Lower lobe of right lung (tissue), 2 donors: ENCODE data around the gene BID. TPM values are rescaled to one million over a fixed set of nuclear protein-coding genes. Genes with fewer than 3 reads are reported as not detected.
A peak's percentile ranks its signal among the peaks of the same experiment; 100 is the strongest.

Experiments used
- ATAC-seq, 2 donors: fragments of 200-7000 bp; cut with Tn5 transposase; one replicate each; pipeline ENCODE4 v1.9.1; 2020 to 2022; ENCODE audit warnings: mild to moderate bottlenecking in 2 of 2, moderate library complexity in 2 of 2
- DNase-seq: peaks from one replicate; pipeline ENCODE4 v3.0.0-alpha.2; 2020
- H3K27ac ChIP-seq: fragments of 200-600 bp; one replicate; pipeline ENCODE4 v1.8.0; 2022
- H3K27me3 ChIP-seq: fragments of 200-600 bp; one replicate; pipeline ENCODE4 v1.8.0; 2022; ENCODE audit warnings: low read depth
- H3K36me3 ChIP-seq: fragments of 200-600 bp; one replicate; pipeline ENCODE4 v1.8.0; 2022; ENCODE audit warnings: mild to moderate bottlenecking
- H3K4me1 ChIP-seq: fragments of 200-600 bp; one replicate; pipeline ENCODE4 v1.8.0; 2022
- H3K4me3 ChIP-seq: fragments of 200-600 bp; one replicate; pipeline ENCODE4 v1.8.0; 2022; ENCODE audit warnings: mild to moderate bottlenecking
- H3K9me3 ChIP-seq: fragments of 200-600 bp; one replicate; pipeline ENCODE4 v1.8.0; 2022
- intact Hi-C: fragments of 100-400 bp; cut with DNase I; formaldehyde crosslinking; loops from one replicate; pipeline ENCODE4 v1.11.0; 2022
- total RNA-seq: library from RNA; stranded (reverse); fragmentation: NEBNext Ultra II Directional; extraction: Animal tissue kit (Norgen Biotek cat#: 25700); gene quantifications from one replicate; pipeline ENCODE4 v1.2.1, GENCODE V29; 2021
- TF ChIP-seq, protein P1 (sequence below): fragments of 200-600 bp; IDR thresholded peaks from one replicate; pipeline ENCODE4 v1.8.0; 2022; ENCODE audit warnings: antibody characterized with exemption, mild to moderate bottlenecking
- donor health status: DM: no; HTN: yes; CAD: no; lungs with severe emphysema.

BID gene
- total RNA-seq, 1 donor from 2014 or later: 34.3 TPM

DNA sequence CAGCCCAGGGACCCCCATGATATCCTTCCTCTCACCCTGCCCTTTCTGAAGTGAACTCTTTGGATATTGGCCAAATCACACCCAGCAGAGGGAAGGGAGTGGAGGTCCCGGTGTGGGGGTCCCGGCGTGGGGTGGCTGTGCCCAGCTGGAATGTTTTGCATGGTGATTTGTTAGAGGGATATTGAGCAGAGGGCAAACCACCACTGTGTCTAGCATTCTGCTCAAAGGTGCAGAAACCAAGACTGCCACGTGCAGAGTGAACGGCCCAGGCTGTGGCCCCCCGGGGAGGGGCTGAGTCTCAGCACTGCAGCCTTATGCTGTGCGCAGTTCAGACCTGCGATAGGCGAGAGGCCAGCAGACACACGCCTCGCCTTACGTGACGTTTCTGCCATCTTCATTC, 7.9 kb upstream of the BID start:
- ATAC-seq: no peak
- Histone ChIP-seq H3K4me3 (no peak overlapping the region), H3K4me1 (peaks cover 24% of the 10 kb centered on the region), H3K27me3 (peaks cover 4% of the 10 kb centered on the region), H3K9me3 (no peaks in the 10 kb centered on the region), H3K27ac (no peak overlapping the region), H3K36me3 (no peaks in the 10 kb centered on the region)
- TF ChIP-seq, protein P1, sequence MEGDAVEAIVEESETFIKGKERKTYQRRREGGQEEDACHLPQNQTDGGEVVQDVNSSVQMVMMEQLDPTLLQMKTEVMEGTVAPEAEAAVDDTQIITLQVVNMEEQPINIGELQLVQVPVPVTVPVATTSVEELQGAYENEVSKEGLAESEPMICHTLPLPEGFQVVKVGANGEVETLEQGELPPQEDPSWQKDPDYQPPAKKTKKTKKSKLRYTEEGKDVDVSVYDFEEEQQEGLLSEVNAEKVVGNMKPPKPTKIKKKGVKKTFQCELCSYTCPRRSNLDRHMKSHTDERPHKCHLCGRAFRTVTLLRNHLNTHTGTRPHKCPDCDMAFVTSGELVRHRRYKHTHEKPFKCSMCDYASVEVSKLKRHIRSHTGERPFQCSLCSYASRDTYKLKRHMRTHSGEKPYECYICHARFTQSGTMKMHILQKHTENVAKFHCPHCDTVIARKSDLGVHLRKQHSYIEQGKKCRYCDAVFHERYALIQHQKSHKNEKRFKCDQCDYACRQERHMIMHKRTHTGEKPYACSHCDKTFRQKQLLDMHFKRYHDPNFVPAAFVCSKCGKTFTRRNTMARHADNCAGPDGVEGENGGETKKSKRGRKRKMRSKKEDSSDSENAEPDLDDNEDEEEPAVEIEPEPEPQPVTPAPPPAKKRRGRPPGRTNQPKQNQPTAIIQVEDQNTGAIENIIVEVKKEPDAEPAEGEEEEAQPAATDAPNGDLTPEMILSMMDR: no peak
- intact Hi-C loops: no loop called here
- no peak for DNase-seq

DNA sequence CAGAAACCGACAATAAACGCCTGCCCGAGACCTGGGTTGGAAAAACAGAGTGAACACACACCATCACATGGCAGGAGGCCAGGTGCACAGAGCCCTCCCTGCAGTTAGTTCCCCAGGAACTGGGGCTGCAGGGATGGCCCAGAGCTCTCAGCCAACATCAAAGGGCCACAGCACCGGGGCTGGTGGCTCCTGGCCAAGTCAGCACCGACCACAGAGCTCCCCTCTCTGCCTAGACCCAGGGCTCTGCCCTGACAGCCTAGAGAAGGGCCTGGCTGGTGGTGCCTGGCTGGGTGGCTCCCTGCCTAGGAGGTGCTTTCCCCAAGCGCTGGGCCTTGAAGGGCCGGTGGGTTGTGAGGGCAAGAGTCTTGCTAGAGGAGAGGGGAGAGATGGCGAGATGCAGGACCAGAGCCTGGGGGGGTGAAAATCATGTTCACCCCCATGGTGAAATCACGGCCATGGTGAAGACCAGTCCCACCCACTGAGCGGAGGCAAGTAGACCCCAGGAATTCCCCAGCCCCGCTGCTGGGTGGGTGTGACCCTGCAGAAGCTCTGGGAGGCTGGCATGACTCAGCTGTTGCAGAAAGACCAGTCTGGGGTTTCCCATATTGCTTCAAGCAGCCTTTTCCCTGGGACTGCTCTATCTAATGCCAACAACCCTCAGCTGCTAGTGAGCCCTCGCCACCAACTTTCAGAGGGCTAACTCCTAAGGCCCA, 7.2 kb upstream of the BID start:
- ATAC-seq (peak; percentile 29 to 42), DNase-seq (no peak)
- H3K27ac ChIP-seq: no peak overlapping the region
- TF ChIP-seq, protein P1: no peak
- no peaks in the 10 kb centered on the region for H3K36me3 ChIP-seq
- peaks cover 21% of the 10 kb centered on the region for H3K4me1 ChIP-seq
- no peaks in the 10 kb centered on the region for H3K9me3 ChIP-seq
- intact Hi-C loops: no loop called here
- peaks cover 4% of the 10 kb centered on the region for H3K27me3 ChIP-seq
- no peak overlapping the region for H3K4me3 ChIP-seq

DNA sequence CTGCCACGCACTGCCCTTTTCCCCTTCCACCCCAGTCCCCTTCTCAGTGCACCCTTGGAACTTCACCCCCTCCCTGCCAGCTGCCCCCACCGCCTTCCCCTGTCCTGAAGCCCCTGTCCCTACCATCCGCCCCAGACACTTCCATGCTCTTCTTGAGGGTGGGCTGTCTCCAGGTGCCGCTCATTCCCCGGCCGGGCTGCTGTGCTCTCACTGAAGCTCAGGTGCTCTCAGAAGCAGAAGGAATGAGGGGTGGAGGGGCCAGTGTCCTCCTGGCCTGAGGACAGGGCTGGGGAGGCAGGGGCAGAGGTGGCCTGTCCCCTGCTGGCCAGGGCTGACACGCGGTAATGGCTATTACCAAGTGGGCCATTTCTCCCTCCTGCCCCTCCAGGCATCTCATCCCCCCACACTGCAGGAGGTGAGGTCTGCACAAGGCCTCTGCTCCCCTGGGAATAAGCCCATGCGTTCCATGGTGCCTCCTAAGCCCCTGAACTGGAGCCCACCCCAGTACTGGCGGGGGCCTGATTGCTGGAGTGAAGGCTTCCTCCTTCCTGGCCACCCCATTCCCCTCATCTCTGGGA, 6.6 kb upstream of the BID start:
- H3K9me3 ChIP-seq: no peaks in the 10 kb centered on the region
- ATAC-seq (no peak), DNase-seq (no peak)
- H3K27ac ChIP-seq: no peak overlapping the region
- H3K36me3 ChIP-seq: no peaks in the 10 kb centered on the region
- no peak overlapping the region for H3K4me3 ChIP-seq
- TF ChIP-seq, protein P1: no peak
- intact Hi-C loops: no loop called here
- H3K27me3 ChIP-seq: peaks cover 4% of the 10 kb centered on the region
- H3K4me1 ChIP-seq: peaks cover 21% of the 10 kb centered on the region

DNA sequence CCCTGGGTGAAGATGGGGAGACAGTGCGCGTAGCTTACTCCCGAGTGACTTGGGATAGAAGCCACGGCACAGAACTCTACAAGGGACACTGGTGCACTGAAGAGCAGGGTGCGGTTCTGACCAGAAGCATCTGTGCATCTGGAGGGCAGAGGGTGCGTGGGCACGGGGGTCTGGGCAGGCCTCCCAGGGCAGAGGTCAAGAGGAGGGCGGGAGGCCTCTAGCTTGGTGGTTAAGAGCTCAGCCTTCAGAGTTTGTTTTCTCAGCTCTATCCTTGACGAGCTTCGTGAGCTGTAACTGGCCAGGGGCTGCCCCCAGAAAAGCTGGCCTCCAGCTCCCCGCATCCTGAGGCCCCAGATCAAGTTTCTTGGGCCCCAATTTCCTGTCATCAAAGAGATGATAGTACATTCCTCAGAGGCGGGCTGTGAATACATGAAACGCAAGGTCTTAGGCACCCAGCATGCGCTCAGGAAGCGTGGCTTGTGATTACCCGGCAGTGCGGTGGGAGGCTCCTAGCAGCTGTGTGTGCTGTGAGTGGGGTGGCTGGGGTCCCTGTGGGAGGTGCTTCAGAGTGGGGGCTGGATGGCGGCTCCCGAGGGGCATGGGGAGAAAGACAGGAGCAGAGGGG, 6.0 kb upstream of the BID start:
- peaks cover 22% of the 10 kb centered on the region for H3K4me1 ChIP-seq
- H3K27me3 ChIP-seq: peaks cover 4% of the 10 kb centered on the region
- TF ChIP-seq, protein P1: no peak
- ATAC-seq (no peak), DNase-seq (no peak)
- H3K4me3 ChIP-seq: no peak overlapping the region
- no peaks in the 10 kb centered on the region for H3K9me3 ChIP-seq
- no peaks in the 10 kb centered on the region for H3K36me3 ChIP-seq
- intact Hi-C loops: no loop called here
- no peak overlapping the region for H3K27ac ChIP-seq

DNA sequence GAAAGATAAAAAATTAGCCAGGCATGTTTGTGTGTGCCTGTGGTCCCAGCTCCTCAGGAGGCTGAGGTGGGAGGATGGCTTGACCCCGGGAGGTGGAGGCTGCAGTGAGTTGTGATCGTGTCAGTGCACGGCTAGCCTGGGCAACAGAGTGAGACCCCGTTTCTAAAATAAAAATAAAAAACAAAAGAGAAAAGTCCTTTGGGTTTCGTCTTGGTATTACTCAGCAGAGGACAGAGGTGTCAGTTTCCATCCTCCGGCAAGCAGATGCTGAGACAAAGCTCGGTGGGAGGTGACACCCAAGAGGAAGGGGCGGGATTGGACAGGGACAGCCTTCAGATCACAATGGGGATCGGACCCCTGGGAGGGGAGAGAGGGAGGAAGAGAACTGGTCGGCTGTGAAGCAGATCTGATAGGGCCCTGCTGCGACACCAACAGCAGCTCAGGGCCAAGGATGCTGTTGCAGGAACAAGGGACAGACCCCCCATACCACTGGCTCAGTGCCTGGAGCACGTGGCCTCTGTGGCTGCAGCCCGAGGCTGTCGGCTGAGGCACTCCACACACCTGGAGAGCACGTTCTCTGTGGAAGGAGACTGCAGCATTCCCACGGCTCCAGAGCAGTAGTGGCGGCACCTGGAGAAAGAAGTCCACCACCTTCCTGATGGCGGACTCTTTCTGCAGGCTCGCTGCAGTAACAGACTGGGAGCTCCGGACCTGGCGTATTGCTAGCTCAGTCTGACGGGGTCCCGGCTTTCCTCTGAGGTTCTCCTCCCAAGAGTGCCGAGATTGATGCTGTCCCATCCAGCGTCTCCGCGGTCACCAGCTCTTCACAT, 5.2 kb upstream of the BID start:
- TF ChIP-seq, protein P1: no peak
- H3K4me1 ChIP-seq: peaks cover 29% of the 10 kb centered on the region
- intact Hi-C loops: no loop called here
- no peak for ATAC-seq
- no peak for DNase-seq
- no peak overlapping the region for H3K27ac ChIP-seq
- H3K36me3 ChIP-seq: no peaks in the 10 kb centered on the region
- no peak overlapping the region for H3K4me3 ChIP-seq
- peaks cover 4% of the 10 kb centered on the region for H3K27me3 ChIP-seq
- H3K9me3 ChIP-seq: no peaks in the 10 kb centered on the region
